A549 treated with ZK216348 at 1 μM for 4 hours (cell line): ENCODE results near the gene N4BP2. TPM values are rescaled to one million over a fixed set of nuclear protein-coding genes. Genes with fewer than 3 reads are reported as not detected.

Source experiments
- total RNA-seq: library from RNA; stranded (reverse); fragments of 200-300 nt; extraction: Qiagen RNA extraction; gene quantifications from 5 replicates; pipeline ENCODE4 v1.2.3, GENCODE V29; 2022; ENCODE audit warnings: low read depth

N4BP2 gene
- 1.2 to 3.3 TPM (median 3.2 TPM) in 5 replicates for total RNA-seq

GRCh38 chr4:40056716-40057585 lies at the start of gene N4BP2:
TSS of gene N4BP2 (plus strand) at chr4:40056850. CDS start at chr4:40097341, 40,491 bp downstream.

GRCh38 chr4:40196724-40197281 lies 140.2 kb downstream of the N4BP2 start, which contains the start of gene RHOH:
TSS of gene RHOH (plus strand) at chr4:40197031. CDS start at chr4:40243387, 46,356 bp downstream.

Other genes with a start within 250 kb of the N4BP2 start
- gene PDS5A, start 78.9 kb upstream of the N4BP2 start, total RNA-seq, result 18.8 to 32.0 TPM (median 26.8 TPM) in 5 replicates
- gene RHOH, start 140.2 kb downstream of the N4BP2 start, total RNA-seq, result 0.15 to 0.23 TPM (median 0.19 TPM) in 4 of 5 replicates, not detected in the other